ENCODE measurements around the gene DCUN1D4.

The DCUN1D4 gene

GRCh38 chr4:51849430-51849829, 6.5 kb downstream of the DCUN1D4 start:
- TF ChIP-seq CEBPB (IDR thresholded peaks at IDR 0.05) (no peak), RAD21 (IDR thresholded peaks at IDR 0.05; ENCODE audit: low read depth) (no peak), NFIC (IDR thresholded peaks at IDR 0.05) (no peak), TCF12 (IDR thresholded peaks at IDR 0.05; ENCODE audit: low read depth) (no peak), TEAD4 (IDR thresholded peaks at IDR 0.05) (no peak), EP300 (IDR thresholded peaks at IDR 0.05; ENCODE audit: borderline replicate concordance) (no peak), ZBTB7A (IDR thresholded peaks at IDR 0.05; ENCODE audit: low read depth) (no peak), REST (IDR thresholded peaks at IDR 0.05; ENCODE audit: low read depth) (no peak), MAX (IDR thresholded peaks at IDR 0.05) (no peak), EGR1 (IDR thresholded peaks at IDR 0.05) (no peak), USF1 (IDR thresholded peaks at IDR 0.05) (no peak), YY1 (IDR thresholded peaks at IDR 0.05; ENCODE audit: low read depth) (no peak), CREB1 (IDR thresholded peaks at IDR 0.05; ENCODE audit: low read depth) (no peak), TAF1 (IDR thresholded peaks at IDR 0.05; ENCODE audit: low read depth) (no peak), FOXM1 (IDR thresholded peaks at IDR 0.05; ENCODE audit: borderline replicate concordance, low read depth) (no peak)

- no peak for TF ChIP-seq YY1 (IDR thresholded peaks at IDR 0.05; ENCODE audit: low read depth)
- TF ChIP-seq ZBTB7A (IDR thresholded peaks at IDR 0.05; ENCODE audit: low read depth) = no peak
- TF ChIP-seq USF1 (IDR thresholded peaks at IDR 0.05) = no peak
- TF ChIP-seq TEAD4 (IDR thresholded peaks at IDR 0.05) = no peak
- no peak for TF ChIP-seq RAD21 (IDR thresholded peaks at IDR 0.05; ENCODE audit: low read depth)
- TF ChIP-seq FOXM1 (IDR thresholded peaks at IDR 0.05; ENCODE audit: borderline replicate concordance, low read depth) = no peak
- no peak for TF ChIP-seq CEBPB (IDR thresholded peaks at IDR 0.05)
- no peak for TF ChIP-seq EP300 (IDR thresholded peaks at IDR 0.05; ENCODE audit: borderline replicate concordance)
- TF ChIP-seq CREB1 (IDR thresholded peaks at IDR 0.05; ENCODE audit: low read depth) = no peak
- TF ChIP-seq NFIC (IDR thresholded peaks at IDR 0.05) = no peak
- TF ChIP-seq REST (IDR thresholded peaks at IDR 0.05; ENCODE audit: low read depth) = no peak
- no peak for TF ChIP-seq TAF1 (IDR thresholded peaks at IDR 0.05; ENCODE audit: low read depth)
- no peak for TF ChIP-seq MAX (IDR thresholded peaks at IDR 0.05)
Measured at GRCh38 chr4:51850294-51850693, 7.3 kb downstream of the DCUN1D4 start.

GRCh38 chr4:51851090-51851936, 8.4 kb downstream of the DCUN1D4 start:
- no peak for TF ChIP-seq TCF12 (IDR thresholded peaks at IDR 0.05; ENCODE audit: low read depth)

GRCh38 chr4:51851937-51852290, 9.0 kb downstream of the DCUN1D4 start:
- TF ChIP-seq CEBPB (IDR thresholded peaks at IDR 0.05) = no peak
- no peak for TF ChIP-seq USF1 (IDR thresholded peaks at IDR 0.05)
- no peak for TF ChIP-seq TCF12 (IDR thresholded peaks at IDR 0.05; ENCODE audit: low read depth)
- TF ChIP-seq ZBTB7A (IDR thresholded peaks at IDR 0.05; ENCODE audit: low read depth) = no peak
- TF ChIP-seq EGR1 (IDR thresholded peaks at IDR 0.05) = no peak
- no peak for TF ChIP-seq TEAD4 (IDR thresholded peaks at IDR 0.05)
- no peak for TF ChIP-seq EP300 (IDR thresholded peaks at IDR 0.05; ENCODE audit: borderline replicate concordance)
- no peak for TF ChIP-seq REST (IDR thresholded peaks at IDR 0.05; ENCODE audit: low read depth)
- no peak for TF ChIP-seq FOXM1 (IDR thresholded peaks at IDR 0.05; ENCODE audit: borderline replicate concordance, low read depth)

Measured in Ishikawa (cell line).